T-cell (primary cell): ENCODE data around the gene GADD45A. TPM values are rescaled to one million over a fixed set of nuclear protein-coding genes. Genes with fewer than 3 reads are reported as not detected.

Experiments used
- ATAC-seq, 4 experiments: fragments of 200-7000 bp in 3 of 4; fragments of 150-1000 bp in 1 of 4; cut with Tn5 transposase; replicated peaks in 1 of 4; 1 replicate in 3 of 4; 2 replicates in 1 of 4; pipeline ENCODE4 v1.10.0; 2021; ENCODE audit warnings: moderate library complexity in 3 of 4, mild to moderate bottlenecking in 2 of 4, moderate number of reproducible peaks in 1 of 4
- CTCF ChIA-PET, 2 donors: fragments of 300-600 bp; sonication (Branson Sonifier 250); formaldehyde crosslinking; loops; one replicate each; lab custom pipeline; 2022; ENCODE audit warnings: antibody characterized with exemption in 2 of 2; lab: Charles Lee
- POLR2A ChIA-PET, 2 donors: fragments of 300-600 bp; sonication (Branson Sonifier 250); formaldehyde crosslinking; loops; one replicate each; lab custom pipeline; 2022; ENCODE audit warnings: antibody characterized with exemption in 2 of 2; lab: Charles Lee
- DNase-seq, 35 experiments: peaks; one replicate each; pipeline versions ENCODE4 v3.0.0 to v3.0.0-alpha.2; 2013 to 2023
- H3K27ac ChIP-seq: one replicate; pipeline ENCODE4 v1.5.1; 2013; ENCODE audit warnings: low read length
- H3K27me3 ChIP-seq, 2 experiments: replicated peaks in 1 of 2; 1 replicate in 1 of 2; 2 replicates in 1 of 2; pipeline versions ENCODE4 v1.6.1 to v1.7.0; 2013; ENCODE audit warnings: low read length in 1 of 2, mixed read lengths in 1 of 2; ENCODE audit not compliant: control insufficient read depth in 2 of 2, insufficient read depth in 2 of 2; ENCODE audit errors: extremely low read depth in 1 of 2
- H3K36me3 ChIP-seq, 2 donors: 1 replicate in 1 of 2; 2 replicates in 1 of 2; pipeline versions ENCODE4 v1.6.1 to v1.7.0; 2013; ENCODE audit warnings: low read length in 1 of 2; ENCODE audit not compliant: control insufficient read depth in 2 of 2, insufficient read depth in 1 of 2; ENCODE audit errors: extremely low read depth in 1 of 2
- H3K4me1 ChIP-seq, 2 experiments: 1 replicate in 1 of 2; 2 replicates in 1 of 2; pipeline versions ENCODE4 v1.6.1 to v1.7.0; 2013; ENCODE audit warnings: low read length in 2 of 2, mixed read lengths in 1 of 2; ENCODE audit not compliant: insufficient read depth in 2 of 2, control insufficient read depth in 1 of 2; ENCODE audit errors: extremely low read depth in 1 of 2
- H3K4me3 ChIP-seq, 2 donors: 1 replicate in 1 of 2; 2 replicates in 1 of 2; pipeline versions ENCODE4 v1.5.1 to v1.7.0; 2013; ENCODE audit warnings: mild to moderate bottlenecking in 2 of 2, low read length in 1 of 2, moderate library complexity in 1 of 2; ENCODE audit not compliant: control insufficient read depth in 1 of 2; ENCODE audit errors: extremely low read depth in 1 of 2
- H3K9me3 ChIP-seq: 2 replicates; pipeline ENCODE4 v1.7.0; 2013
- H3K27ac Mint-ChIP-seq, 2 donors: one replicate each; pipeline ENCODE4 v1.8.0; 2020 to 2021; ENCODE audit warnings: mild to moderate bottlenecking in 2 of 2, mixed read lengths in 2 of 2
- H3K27me3 Mint-ChIP-seq, 2 donors: one replicate each; pipeline ENCODE4 v1.8.0; 2021 to 2022; ENCODE audit warnings: mixed read lengths in 2 of 2
- H3K36me3 Mint-ChIP-seq: one replicate; pipeline ENCODE4 v1.8.0; 2021; ENCODE audit warnings: mixed read lengths
- H3K4me1 Mint-ChIP-seq, 3 donors: one replicate each; pipeline ENCODE4 v1.8.0; 2020 to 2022; ENCODE audit warnings: mixed read lengths in 3 of 3, mild to moderate bottlenecking in 1 of 3
- H3K4me3 Mint-ChIP-seq, 3 donors: one replicate each; pipeline ENCODE4 v1.8.0; 2020 to 2022; ENCODE audit warnings: mild to moderate bottlenecking in 3 of 3, mixed read lengths in 3 of 3, moderate library complexity in 3 of 3
- H3K9me3 Mint-ChIP-seq, 3 donors: one replicate each; pipeline ENCODE4 v1.8.0; 2020 to 2022; ENCODE audit warnings: mixed read lengths in 3 of 3
- WGBS: methylation state at CpG from one replicate; pipeline ENCODE4 v1.1.5; 2013; ENCODE audit warnings: missing lambda C conversion rate; ENCODE audit not compliant: insufficient coverage; 5-methylcytosine and 5-hydroxymethylcytosine counted together
- total RNA-seq, 35 experiments: library from RNA in 6 of 35; stranded (reverse) in 6 of 35; fragments of 120-200 nt in 1 of 35; gene quantifications; one replicate each; pipeline versions ENCODE4 v1.2.1 to v1.2.4 and lab custom pipeline; 2013 to 2026

GADD45A gene
- total RNA-seq, 5 donors from 2014 or later (not counting 1 experiment from before 2014, with no cell fraction given) = 16.0 to 85.8 (median 21.9) TPM

GRCh38 chr1:67675800-67676199 lies 9.2 kb upstream of the GADD45A start:
- Mint-ChIP-seq H3K4me1 (peaks cover 20 to 26% (median 23%) of the 10 kb centered on the region in 3 donors), H3K9me3 (no peaks in the 10 kb centered on the region), H3K27me3 (peaks cover 5 to 9% of the 10 kb centered on the region in 2 donors), H3K36me3 (no peaks in the 10 kb centered on the region), H3K27ac (no peak overlapping the region), H3K4me3 (no peak overlapping the region)
- ChIA-PET POLR2A (interaction anchor here (0.6 to 1.3 kb wide), 2 partner anchors 9 to 15 kb away, joined by 6 to 10 read pairs; partner anchors contain the start of gene GADD45A (in 1 of the 2)), CTCF (interaction anchor here in 1 of 2 donors (2.5 kb wide), 1 partner anchor 10 kb away, joined by 6 read pairs; the partner anchor contains the start of gene GADD45A)
- ATAC-seq (no peak), DNase-seq (no peak)
- H3K36me3 ChIP-seq = no peaks in the 10 kb centered on the region
- peaks cover 11 to 18% of the 10 kb centered on the region in 2 experiments for H3K4me1 ChIP-seq
- WGBS = 43% methylated on average over 2 of the region's 2 CpGs
- H3K27me3 ChIP-seq = no peaks in the 10 kb centered on the region
- no peak overlapping the region for H3K27ac ChIP-seq
- no peak overlapping the region for H3K4me3 ChIP-seq
- no peaks in the 10 kb centered on the region for H3K9me3 ChIP-seq

- Mint-ChIP-seq H3K9me3 (no peaks in the 10 kb centered on the region), H3K4me3 (no peak overlapping the region), H3K36me3 (no peaks in the 10 kb centered on the region), H3K27me3 (peaks cover 3 to 8% of the 10 kb centered on the region in 2 donors), H3K27ac (no peak overlapping the region), H3K4me1 (peaks cover 20 to 26% (median 23%) of the 10 kb centered on the region in 3 donors)
- H3K36me3 ChIP-seq = no peaks in the 10 kb centered on the region
- H3K4me1 ChIP-seq = peaks cover 11 to 18% of the 10 kb centered on the region in 2 experiments
- ATAC-seq = no peak
- no CpG with 5 or more reads among the region's 2 CpGs for WGBS
- CTCF ChIA-PET = interaction anchor here in 1 of 2 donors (0.6 to 2.5 kb wide), 2 partner anchors 9 to 754 kb away, joined by 4 to 6 read pairs; partner anchors contain the start of gene GADD45A
- POLR2A ChIA-PET = interaction anchor here (0.6 to 1.3 kb wide), 2 partner anchors 9 to 15 kb away, joined by 6 to 10 read pairs; partner anchors contain the start of gene GADD45A (in 1 of the 2)
- no peak for DNase-seq
- no peak overlapping the region for H3K27ac ChIP-seq
- H3K9me3 ChIP-seq = no peaks in the 10 kb centered on the region
- H3K4me3 ChIP-seq = no peak overlapping the region
- no peaks in the 10 kb centered on the region for H3K27me3 ChIP-seq
Observed at GRCh38 chr1:67676287-67676686, 8.7 kb upstream of the GADD45A start.

- Mint-ChIP-seq H3K27ac (no peak overlapping the region), H3K9me3 (no peaks in the 10 kb centered on the region), H3K36me3 (no peaks in the 10 kb centered on the region), H3K27me3 (peaks cover 0 to 6% of the 10 kb centered on the region in 2 donors), H3K4me3 (no peak overlapping the region), H3K4me1 (peaks cover 20 to 26% (median 23%) of the 10 kb centered on the region in 3 donors)
- no peaks in the 10 kb centered on the region for H3K27me3 ChIP-seq
- ATAC-seq (no peak), DNase-seq (no peak)
- peaks cover 11 to 18% of the 10 kb centered on the region in 2 experiments for H3K4me1 ChIP-seq
- no peak overlapping the region for H3K4me3 ChIP-seq
- no peak overlapping the region for H3K27ac ChIP-seq
- H3K36me3 ChIP-seq = no peaks in the 10 kb centered on the region
- ChIA-PET CTCF (interaction anchor here in 1 of 2 donors (0.6 kb wide), 1 partner anchor 755 kb away, joined by 4 read pairs; no protein-coding TSS in a partner anchor), POLR2A (interaction anchor here in 1 of 2 donors (1.3 kb wide), 1 partner anchor 8 kb away, joined by 10 read pairs; the partner anchor contains the start of gene GADD45A)
- no CpG with 5 or more reads among the region's 2 CpGs for WGBS
- no peaks in the 10 kb centered on the region for H3K9me3 ChIP-seq
Observed at GRCh38 chr1:67676946-67677345, 8.1 kb upstream of the GADD45A start.

GRCh38 chr1:67677408-67677807 lies 7.6 kb upstream of the GADD45A start:
- peaks cover 0 to 6% of the 10 kb centered on the region in 2 donors for H3K27me3 Mint-ChIP-seq
- ATAC-seq (no peak), DNase-seq (no peak)
- H3K4me3 ChIP-seq = no peak overlapping the region
- peaks cover 20 to 26% (median 23%) of the 10 kb centered on the region in 3 donors for H3K4me1 Mint-ChIP-seq
- peaks cover 11 to 18% of the 10 kb centered on the region in 2 experiments for H3K4me1 ChIP-seq
- no peaks in the 10 kb centered on the region for H3K27me3 ChIP-seq
- ChIA-PET POLR2A (no interaction called here), CTCF (no interaction called here)
- H3K36me3 Mint-ChIP-seq = no peaks in the 10 kb centered on the region
- no peak overlapping the region for H3K4me3 Mint-ChIP-seq
- H3K27ac ChIP-seq = no peak overlapping the region
- WGBS = no CpG with 5 or more reads among the region's 2 CpGs
- H3K9me3 ChIP-seq = no peaks in the 10 kb centered on the region
- no peaks in the 10 kb centered on the region for H3K9me3 Mint-ChIP-seq
- H3K36me3 ChIP-seq = no peaks in the 10 kb centered on the region
- H3K27ac Mint-ChIP-seq = no peak overlapping the region

- Mint-ChIP-seq H3K9me3 (no peaks in the 10 kb centered on the region), H3K4me3 (no peak overlapping the region), H3K4me1 (peaks cover 23 to 26% (median 24%) of the 10 kb centered on the region in 3 donors), H3K27ac (no peak overlapping the region), H3K27me3 (peaks cover 0 to 6% of the 10 kb centered on the region in 2 donors), H3K36me3 (no peaks in the 10 kb centered on the region)
- Histone ChIP-seq H3K4me3 (no peak overlapping the region), H3K4me1 (peaks cover 11 to 18% of the 10 kb centered on the region in 2 experiments), H3K27me3 (no peaks in the 10 kb centered on the region), H3K36me3 (no peaks in the 10 kb centered on the region), H3K9me3 (no peaks in the 10 kb centered on the region), H3K27ac (no peak overlapping the region)
- ChIA-PET POLR2A (no interaction called here), CTCF (interaction anchor here in 1 of 2 donors (0.7 to 1.1 kb wide), 2 partner anchors 11 to 82 kb away, joined by 4 to 5 read pairs; no protein-coding TSS in a partner anchor)
- no peak for DNase-seq
- no CpG with 5 or more reads among the region's 2 CpGs for WGBS
- no peak for ATAC-seq
Observed at GRCh38 chr1:67677930-67678329, 7.1 kb upstream of the GADD45A start.

- no peaks in the 10 kb centered on the region for H3K36me3 Mint-ChIP-seq
- H3K27ac ChIP-seq = no peak overlapping the region
- peaks cover 0 to 2% of the 10 kb centered on the region in 2 donors for H3K27me3 Mint-ChIP-seq
- no peaks in the 10 kb centered on the region for H3K36me3 ChIP-seq
- no peak overlapping the region for H3K4me3 ChIP-seq
- ChIA-PET CTCF (no interaction called here), POLR2A (no interaction called here)
- H3K4me1 ChIP-seq = peaks cover 14 to 15% of the 10 kb centered on the region in 2 experiments
- no peaks in the 10 kb centered on the region for H3K9me3 Mint-ChIP-seq
- ATAC-seq = no peak
- no peaks in the 10 kb centered on the region for H3K9me3 ChIP-seq
- H3K4me1 Mint-ChIP-seq = peaks cover 24 to 28% (median 27%) of the 10 kb centered on the region in 3 donors
- DNase-seq = no peak
- H3K27ac Mint-ChIP-seq = peak overlapping the region in 1 of 2 donors; percentile 9
- H3K27me3 ChIP-seq = no peaks in the 10 kb centered on the region
- H3K4me3 Mint-ChIP-seq = no peak overlapping the region
Observed at GRCh38 chr1:67679691-67680090, 5.3 kb upstream of the GADD45A start.
